Erythroblast (primary cell): Measurements from ENCODE around the gene GLRX3.

Experiments used
- GATA1 ChIP-seq: IDR thresholded peaks from 2 replicates; pipeline ENCODE4 v1.6.1; 2011; ENCODE audit warnings: low read depth, mild to moderate bottlenecking, control low read depth, low read length, moderate library complexity
- POLR2A ChIP-seq: IDR thresholded peaks from 2 replicates; pipeline ENCODE4 v1.6.1; 2011; ENCODE audit warnings: mild to moderate bottlenecking, low read length

DNA sequence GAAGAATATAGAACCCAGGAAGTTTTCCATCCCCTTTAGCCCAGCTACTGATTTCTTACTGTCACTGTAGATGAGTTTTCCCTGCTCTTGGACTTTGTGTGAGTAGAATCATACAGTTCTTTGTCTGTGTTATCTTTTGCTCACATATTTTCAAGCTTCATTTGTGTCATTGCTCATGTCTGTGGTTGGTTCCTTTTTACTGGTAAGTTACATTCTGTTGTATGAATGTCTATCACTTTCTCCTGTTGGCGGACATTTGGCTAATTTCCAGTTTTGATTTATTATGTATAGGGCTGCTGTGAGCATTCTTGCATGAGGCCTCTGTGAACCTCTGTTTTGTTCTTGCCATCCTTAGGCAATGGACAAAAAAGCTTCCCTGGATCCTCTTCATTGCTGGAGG, 5.3 kb downstream of the GLRX3 start:
- no peak for TF ChIP-seq POLR2A
- no peak for TF ChIP-seq GATA1
